Measurements from ENCODE around the gene EML4.

- TF ChIP-seq POLR2AphosphoS5 (IDR thresholded peaks at IDR 0.05; ENCODE audit: borderline replicate concordance, low read depth, low read length) (no peak), EZH2 (IDR thresholded peaks at IDR 0.05) (no peak)
Measured at GRCh38 chr2:42327125-42327524, 158.0 kb downstream of the EML4 start.

Measured in SK-N-MC (cell line).